ENCODE measurements around the gene JUN. TPM values are rescaled to one million over a fixed set of nuclear protein-coding genes. Genes with fewer than 3 reads are reported as not detected.

Gene JUN
- polyA plus RNA-seq, 3 donors = 29.3 to 330 (median 31.3) TPM

DNA sequence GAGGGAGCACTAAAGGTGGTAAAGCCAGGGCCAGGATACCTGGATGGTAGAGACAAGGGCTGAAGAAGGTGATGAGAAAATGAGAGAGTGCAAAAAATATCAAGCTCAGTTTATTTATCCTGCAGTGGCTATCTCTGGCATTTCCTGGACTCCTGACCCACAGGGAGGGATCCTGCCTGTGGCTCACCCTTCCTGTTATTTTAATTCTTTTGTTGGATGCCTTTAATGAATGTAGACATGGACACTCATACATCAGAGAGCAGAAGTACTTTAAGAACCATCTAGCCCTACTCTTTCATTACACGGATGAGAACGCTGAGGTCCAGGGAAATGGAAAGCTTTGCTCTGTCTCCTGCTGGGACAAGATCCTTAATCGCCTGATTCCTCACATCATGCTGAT, 20.6 kb downstream of the JUN start:
- Mint-ChIP-seq H3K4me1 (no peaks in the 10 kb centered on the region), H3K36me3 (no peaks in the 10 kb centered on the region), H3K9me3 (peaks cover 0 to 1% (median 0%) of the 10 kb centered on the region in 7 donors), H3K27ac (no peak overlapping the region), H3K27me3 (ENCODE audit: low read depth in 3 of 3) (peaks cover 1 to 4% (median 2%) of the 10 kb centered on the region in 3 donors), H3K4me3 (no peak overlapping the region)
- H3K4me2 ChIP-seq (replicated peaks; ENCODE audit: extremely low read depth, low read length, poor library complexity, severe bottlenecking) = no peak overlapping the region
- H3K9me3 ChIP-seq (replicated peaks in 1 of 2; ENCODE audit: control insufficient read depth in 1 of 2, insufficient read depth in 1 of 2, low read length in 2 of 2) = no peaks in the 10 kb centered on the region
- H3K36me3 ChIP-seq (replicated peaks in 1 of 2; ENCODE audit: control insufficient read depth in 1 of 2, insufficient read depth in 2 of 2, low read length in 2 of 2) = no peaks in the 10 kb centered on the region
- no peak overlapping the region for H2AFZ ChIP-seq (ENCODE audit: insufficient read depth, low read depth, low read length, poor library complexity, severe bottlenecking)
- no peaks in the 10 kb centered on the region for H4K20me1 ChIP-seq (ENCODE audit: insufficient read depth, low read length)
- no peak overlapping the region for H3K9ac ChIP-seq (ENCODE audit: insufficient read depth, low read length, poor library complexity, severe bottlenecking)
- H3K4me1 ChIP-seq (ENCODE audit: control insufficient read depth in 1 of 2, insufficient read depth in 2 of 2, low read length in 2 of 2) = no peaks in the 10 kb centered on the region
- no peak for DNase-seq
- intact Hi-C loops (cut with micrococcal nuclease) = no loop called here
- H3K79me2 ChIP-seq (ENCODE audit: insufficient read depth, low read length) = no peaks in the 10 kb centered on the region
- H3K27ac ChIP-seq (ENCODE audit: low read depth in 1 of 2, low read length in 2 of 2) = no peak overlapping the region
- WGBS (ENCODE audit: insufficient coverage) = 100% methylated on average over 3 of the region's 3 CpGs
- H3K27me3 ChIP-seq (ENCODE audit: control insufficient read depth in 2 of 2, insufficient read depth in 2 of 2, low read length in 2 of 2) = no peaks in the 10 kb centered on the region
- TF ChIP-seq, protein P1, sequence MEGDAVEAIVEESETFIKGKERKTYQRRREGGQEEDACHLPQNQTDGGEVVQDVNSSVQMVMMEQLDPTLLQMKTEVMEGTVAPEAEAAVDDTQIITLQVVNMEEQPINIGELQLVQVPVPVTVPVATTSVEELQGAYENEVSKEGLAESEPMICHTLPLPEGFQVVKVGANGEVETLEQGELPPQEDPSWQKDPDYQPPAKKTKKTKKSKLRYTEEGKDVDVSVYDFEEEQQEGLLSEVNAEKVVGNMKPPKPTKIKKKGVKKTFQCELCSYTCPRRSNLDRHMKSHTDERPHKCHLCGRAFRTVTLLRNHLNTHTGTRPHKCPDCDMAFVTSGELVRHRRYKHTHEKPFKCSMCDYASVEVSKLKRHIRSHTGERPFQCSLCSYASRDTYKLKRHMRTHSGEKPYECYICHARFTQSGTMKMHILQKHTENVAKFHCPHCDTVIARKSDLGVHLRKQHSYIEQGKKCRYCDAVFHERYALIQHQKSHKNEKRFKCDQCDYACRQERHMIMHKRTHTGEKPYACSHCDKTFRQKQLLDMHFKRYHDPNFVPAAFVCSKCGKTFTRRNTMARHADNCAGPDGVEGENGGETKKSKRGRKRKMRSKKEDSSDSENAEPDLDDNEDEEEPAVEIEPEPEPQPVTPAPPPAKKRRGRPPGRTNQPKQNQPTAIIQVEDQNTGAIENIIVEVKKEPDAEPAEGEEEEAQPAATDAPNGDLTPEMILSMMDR (IDR thresholded peaks at IDR 0.05) = no peak
- H3K4me3 ChIP-seq (replicated peaks in 1 of 3; ENCODE audit: low read depth in 2 of 3, low read length in 3 of 3) = no peak overlapping the region

DNA sequence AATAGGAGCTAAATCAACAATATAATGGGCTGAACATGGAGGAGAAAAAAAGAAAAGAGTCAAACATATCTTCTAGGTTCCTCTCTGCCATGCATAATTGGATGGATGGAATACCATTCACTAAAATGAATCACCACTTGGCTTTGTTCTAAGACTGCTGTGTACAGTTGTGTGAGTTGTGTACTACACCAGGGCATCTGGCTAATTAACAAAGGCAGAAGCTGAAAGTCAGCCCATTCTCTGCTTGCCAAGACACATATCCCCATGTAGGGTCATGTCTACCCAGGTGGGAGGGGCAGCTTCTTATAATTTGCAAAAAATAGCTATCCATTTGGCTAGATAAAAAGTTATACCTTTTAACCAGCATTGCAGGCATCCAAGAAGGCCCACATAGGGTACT, 21.0 kb downstream of the JUN start:
- no peak for DNase-seq
- Histone ChIP-seq H2AFZ (ENCODE audit: insufficient read depth, low read depth, low read length, poor library complexity, severe bottlenecking) (no peak overlapping the region), H3K9me3 (replicated peaks in 1 of 2; ENCODE audit: control insufficient read depth in 1 of 2, insufficient read depth in 1 of 2, low read length in 2 of 2) (no peaks in the 10 kb centered on the region), H3K4me2 (replicated peaks; ENCODE audit: extremely low read depth, low read length, poor library complexity, severe bottlenecking) (no peak overlapping the region), H3K79me2 (ENCODE audit: insufficient read depth, low read length) (no peaks in the 10 kb centered on the region), H3K36me3 (replicated peaks in 1 of 2; ENCODE audit: control insufficient read depth in 1 of 2, insufficient read depth in 2 of 2, low read length in 2 of 2) (no peaks in the 10 kb centered on the region), H3K27ac (ENCODE audit: low read depth in 1 of 2, low read length in 2 of 2) (no peak overlapping the region), H4K20me1 (ENCODE audit: insufficient read depth, low read length) (no peaks in the 10 kb centered on the region), H3K9ac (ENCODE audit: insufficient read depth, low read length, poor library complexity, severe bottlenecking) (no peak overlapping the region), H3K4me3 (replicated peaks in 1 of 3; ENCODE audit: low read depth in 2 of 3, low read length in 3 of 3) (no peak overlapping the region), H3K4me1 (ENCODE audit: control insufficient read depth in 1 of 2, insufficient read depth in 2 of 2, low read length in 2 of 2) (no peaks in the 10 kb centered on the region), H3K27me3 (ENCODE audit: control insufficient read depth in 2 of 2, insufficient read depth in 2 of 2, low read length in 2 of 2) (no peaks in the 10 kb centered on the region)
- H3K4me1 Mint-ChIP-seq = no peaks in the 10 kb centered on the region
- TF ChIP-seq, protein P1 (IDR thresholded peaks at IDR 0.05) = no peak
- H3K27me3 Mint-ChIP-seq (ENCODE audit: low read depth in 3 of 3) = peaks cover 0 to 4% (median 1%) of the 10 kb centered on the region in 3 donors
- H3K4me3 Mint-ChIP-seq = no peak overlapping the region
- H3K9me3 Mint-ChIP-seq = peaks cover 0 to 1% (median 0%) of the 10 kb centered on the region in 7 donors
- intact Hi-C loops (cut with micrococcal nuclease) = no loop called here
- H3K36me3 Mint-ChIP-seq = no peaks in the 10 kb centered on the region
- H3K27ac Mint-ChIP-seq = no peak overlapping the region

Data from CD14-positive monocyte (primary cell).